NCI-H1694 (cell line): ENCODE measurements around the gene PLEKHJ1.

Experiments
- DNase-seq: peaks from one replicate; lab custom pipeline; 2025; lab: John Stamatoyannopoulos, UW

Gene PLEKHJ1

GRCh38 chr19:2249010-2249866 is 13.1 kb upstream of the PLEKHJ1 start, which contains the start of gene AMH:
TSS of gene AMH (plus strand) at chr19:2249323. CDS start at chr19:2249333, 10 bp downstream.
- no peak for DNase-seq

GRCh38 chr19:2248136-2249009 is 12.2 kb upstream of the PLEKHJ1 start:
- no peak for DNase-seq

GRCh38 chr19:2247433-2248101 is 11.4 kb upstream of the PLEKHJ1 start:
- DNase-seq = no peak

GRCh38 chr19:2246801-2247361 is 10.8 kb upstream of the PLEKHJ1 start:
- DNase-seq = no peak

- DNase-seq = no peak
Observed at GRCh38 chr19:2246014-2246620, 10.0 kb upstream of the PLEKHJ1 start.

- DNase-seq = no peak
Observed at GRCh38 chr19:2245273-2245672, 9.1 kb upstream of the PLEKHJ1 start.

- no peak for DNase-seq
Observed at GRCh38 chr19:2244486-2244885, 8.4 kb upstream of the PLEKHJ1 start.

- no peak for DNase-seq
Observed at GRCh38 chr19:2244125-2244411, 7.9 kb upstream of the PLEKHJ1 start.

GRCh38 chr19:2243274-2244124 is 7.4 kb upstream of the PLEKHJ1 start:
- DNase-seq = no peak

GRCh38 chr19:2242816-2243215 is 6.7 kb upstream of the PLEKHJ1 start:
- DNase-seq = no peak

- DNase-seq = no peak
Observed at GRCh38 chr19:2242092-2242537, 6.0 kb upstream of the PLEKHJ1 start.

- DNase-seq = no peak
Observed at GRCh38 chr19:2240881-2241760, 5.0 kb upstream of the PLEKHJ1 start.

- no peak for DNase-seq
Observed at GRCh38 chr19:2239771-2240770, 3.9 kb upstream of the PLEKHJ1 start.

- DNase-seq = no peak
Observed at GRCh38 chr19:2239173-2239572, 3.0 kb upstream of the PLEKHJ1 start.

GRCh38 chr19:2237869-2238153 is 1.7 kb upstream of the PLEKHJ1 start:
- DNase-seq = no peak

- no peak for DNase-seq
Observed at GRCh38 chr19:2237051-2237868, 1.1 kb upstream of the PLEKHJ1 start.

GRCh38 chr19:2236064-2236313 is 140 bp downstream of the PLEKHJ1 start:
- DNase-seq = no peak

GRCh38 chr19:2235381-2236063 is 607 bp downstream of the PLEKHJ1 start:
- DNase-seq = no peak
